Subcutaneous adipose tissue (tissue), 4 donors: Measurements from ENCODE around the gene TMEM147. TPM values are rescaled to one million over a fixed set of nuclear protein-coding genes. Genes with fewer than 3 reads are reported as not detected.

ENCODE experiments used
- CTCF ChIP-seq: fragments of 450-650 bp; IDR thresholded peaks from one replicate; pipeline ENCODE4 v1.5.1; 2016; ENCODE audit warnings: low read depth, mild to moderate bottlenecking, control low read depth, antibody characterized with exemption, moderate library complexity
- total RNA-seq, 4 donors: library from RNA; depleted of rRNA; stranded (reverse); fragments of >200 nt; gene quantifications; one replicate each; pipeline ENCODE4 v1.1.0, GENCODE V29; 2016

TMEM147 gene, protein sequence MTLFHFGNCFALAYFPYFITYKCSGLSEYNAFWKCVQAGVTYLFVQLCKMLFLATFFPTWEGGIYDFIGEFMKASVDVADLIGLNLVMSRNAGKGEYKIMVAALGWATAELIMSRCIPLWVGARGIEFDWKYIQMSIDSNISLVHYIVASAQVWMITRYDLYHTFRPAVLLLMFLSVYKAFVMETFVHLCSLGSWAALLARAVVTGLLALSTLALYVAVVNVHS
- total RNA-seq = 10 to 100 TPM; 60.1 to 76.8 (median 73.6) TPM

GRCh38 chr19:35545001-35545854, at the start of gene TMEM147:
TMEM147 (plus strand) TSS chr19:35545626; CDS start chr19:35545740, 114 bp downstream.
- no peak for TF ChIP-seq CTCF

DNA sequence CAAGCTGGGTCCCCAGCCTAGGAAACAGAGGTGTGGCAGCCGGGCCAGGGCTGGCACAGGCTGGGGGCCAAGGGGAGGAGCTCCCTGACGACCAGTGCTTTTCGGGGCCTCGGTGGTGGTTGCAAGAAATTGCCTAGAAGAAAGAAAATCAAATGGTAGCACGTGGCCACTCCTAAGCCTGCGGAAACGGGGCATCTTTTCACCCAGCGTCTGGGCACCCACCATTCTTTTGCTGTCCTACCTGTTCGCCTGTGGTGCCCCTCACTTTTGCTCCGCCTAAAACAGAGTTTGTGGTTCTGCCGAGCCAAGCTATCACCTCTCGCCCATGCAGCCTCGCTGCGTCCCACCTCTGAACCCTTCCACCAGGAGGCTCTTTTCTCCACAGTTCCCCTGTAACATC, 48.0 kb upstream of the TMEM147 start:
- TF ChIP-seq CTCF = no peak

- TF ChIP-seq CTCF = no peak
Observed at GRCh38 chr19:35498220-35498619, 47.2 kb upstream of the TMEM147 start.

DNA sequence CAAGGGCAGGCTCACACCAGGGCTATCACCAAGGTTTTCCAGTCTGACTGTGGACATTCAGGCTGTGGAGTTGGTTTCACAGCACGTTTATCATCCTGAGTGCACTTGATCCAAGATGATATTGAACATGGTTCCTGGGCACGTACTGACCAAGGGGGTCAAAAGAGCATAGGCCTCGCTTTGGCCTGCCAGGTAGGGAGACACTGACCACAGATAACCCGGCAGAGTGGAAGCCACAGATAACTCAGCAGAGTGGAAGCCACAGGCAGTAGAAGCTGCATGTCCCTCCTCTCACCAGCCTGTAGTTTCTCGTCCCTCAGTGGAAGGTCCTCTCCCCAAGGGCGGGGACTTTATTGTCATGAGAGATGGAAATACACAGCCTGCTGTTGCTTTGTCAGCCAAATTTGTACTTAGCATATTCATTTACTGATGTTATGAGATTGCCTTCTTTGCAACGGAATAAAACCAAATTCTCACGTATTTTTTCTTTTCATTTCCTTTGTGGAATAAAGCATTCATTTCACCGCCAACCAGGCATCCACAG, 46.4 kb upstream of the TMEM147 start:
- TF ChIP-seq CTCF = no peak

DNA sequence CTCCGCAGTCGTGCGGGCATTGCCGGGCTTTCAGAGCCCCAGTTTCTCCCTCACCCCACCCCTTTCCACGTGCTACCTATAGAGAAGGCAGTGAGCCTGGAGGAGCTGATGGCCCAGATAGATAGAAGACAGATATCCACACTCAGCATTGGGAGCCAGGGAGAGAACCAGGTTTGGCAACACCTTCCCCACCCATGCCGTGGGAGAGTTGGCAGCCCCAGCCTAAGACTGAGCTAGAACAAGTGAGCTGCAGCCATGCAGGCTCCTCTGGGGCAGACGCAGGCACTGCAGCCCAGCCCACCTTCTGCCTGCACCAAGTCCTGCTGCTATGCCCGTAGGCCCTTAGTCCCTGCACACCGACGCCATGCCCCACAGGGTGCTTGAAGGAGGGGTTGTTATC, 44.8 kb upstream of the TMEM147 start:
- TF ChIP-seq CTCF = no peak

GRCh38 chr19:35501684-35502083, 43.7 kb upstream of the TMEM147 start:
- no peak for TF ChIP-seq CTCF

- no peak for TF ChIP-seq CTCF
Observed at GRCh38 chr19:35502751-35503150, 42.7 kb upstream of the TMEM147 start.
